GM12891 (cell line): Measurements from ENCODE around the gene JADE1.

ENCODE experiments used
- POLR2A ChIP-seq: IDR thresholded peaks from 2 replicates; pipeline ENCODE4 v1.6.1; 2011; ENCODE audit warnings: low read depth, low read length, control low read depth
- POLR2AphosphoS5 ChIP-seq: IDR thresholded peaks from 2 replicates; pipeline ENCODE4 v1.6.1; 2011; ENCODE audit warnings: low read depth, low read length, control low read depth
- SPI1 ChIP-seq: IDR thresholded peaks from 2 replicates; pipeline ENCODE4 v1.6.1; 2011; ENCODE audit warnings: low read depth, low read length, control low read depth
- TAF1 ChIP-seq: IDR thresholded peaks from 2 replicates; pipeline ENCODE4 v1.6.1; 2011; ENCODE audit warnings: low read depth, low read length, control low read depth

DNA sequence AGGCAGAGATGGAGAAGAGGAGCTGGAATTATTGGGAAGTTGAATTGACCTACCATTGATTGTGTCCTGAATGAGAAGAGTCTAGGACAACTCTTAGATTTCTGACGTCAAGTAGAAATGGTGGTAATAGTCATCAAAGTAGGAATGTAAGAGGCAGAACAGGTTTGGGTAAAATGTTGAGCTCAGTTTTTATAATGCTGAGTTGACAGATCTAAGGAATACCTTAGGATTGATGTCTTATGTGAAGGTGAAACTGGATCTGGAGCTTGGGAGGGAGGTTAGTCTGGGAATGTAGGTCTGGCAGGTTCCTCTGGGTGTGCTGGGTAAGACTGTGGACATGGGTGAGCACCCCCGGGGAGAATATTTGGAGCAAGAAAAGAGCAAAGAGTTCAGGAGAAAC, 31.9 kb downstream of the JADE1 start:
- no peak for TF ChIP-seq TAF1
- no peak for TF ChIP-seq POLR2AphosphoS5
- no peak for TF ChIP-seq SPI1
- TF ChIP-seq POLR2A, result no peak
